A673 (cell line): ENCODE measurements around the gene USP36. TPM values are rescaled to one million over a fixed set of nuclear protein-coding genes. Genes with fewer than 3 reads are reported as not detected.

Source experiments
- BruUV-seq: library from RNA; stranded (reverse); fragments of 400-500 nt; replicated peaks from 2 replicates; lab custom pipeline; 2021; lab: Mats Ljungman, UMichigan
- CTCF ChIA-PET: fragments of 300-600 bp; sonication (Branson Sonifier 250); formaldehyde crosslinking; loops from one replicate; lab custom pipeline; 2022; ENCODE audit warnings: antibody characterized with exemption; lab: Charles Lee
- POLR2A ChIA-PET: fragments of 300-600 bp; sonication (Branson Sonifier 250); formaldehyde crosslinking; loops from one replicate; lab custom pipeline; 2022; ENCODE audit warnings: antibody characterized with exemption; ENCODE audit not compliant: low non-redundant PET; lab: Charles Lee
- DNase-seq: peaks from one replicate; pipeline ENCODE4 v3.0.0-alpha.2; 2015; ENCODE audit warnings: low spot score
- H3K27ac ChIP-seq: fragments of 200-600 bp; sonication (generic); 2 replicates; pipeline ENCODE4 v1.5.1; 2016; ENCODE audit warnings: mixed run types, low read depth, mild to moderate bottlenecking, mixed read lengths, antibody characterized with exemption, low read length; ENCODE audit not compliant: poor library complexity, severe bottlenecking
- H3K27me3 ChIP-seq: fragments of 200-600 bp; sonication (generic); replicated peaks from 2 replicates; pipeline ENCODE4 v1.6.1; 2017; ENCODE audit warnings: mixed run types, low read depth, mild to moderate bottlenecking, mixed read lengths, antibody characterized with exemption, low read length; ENCODE audit not compliant: insufficient read depth, poor library complexity
- H3K36me3 ChIP-seq: fragments of 200-600 bp; sonication (generic); 2 replicates; pipeline ENCODE4 v1.6.1; 2016; ENCODE audit warnings: mixed run types, mild to moderate bottlenecking, mixed read lengths, antibody characterized with exemption, low read length; ENCODE audit not compliant: insufficient read depth, poor library complexity, severe bottlenecking
- H3K4me1 ChIP-seq: fragments of 200-600 bp; sonication (generic); 2 replicates; pipeline ENCODE4 v1.6.1; 2017; ENCODE audit warnings: mixed run types, mild to moderate bottlenecking, mixed read lengths, antibody characterized with exemption, low read length; ENCODE audit not compliant: insufficient read depth, poor library complexity, severe bottlenecking
- H3K4me3 ChIP-seq: fragments of 200-600 bp; sonication (generic); 2 replicates; pipeline ENCODE4 v1.5.1; 2016; ENCODE audit warnings: low read depth, mixed run types, mild to moderate bottlenecking, mixed read lengths, low read length; ENCODE audit not compliant: poor library complexity, severe bottlenecking
- H3K9me3 ChIP-seq: fragments of 200-600 bp; sonication (generic); 2 replicates; pipeline ENCODE4 v1.6.1; 2016; ENCODE audit warnings: mixed run types, low read depth, mild to moderate bottlenecking, mixed read lengths, antibody characterized with exemption, low read length; ENCODE audit not compliant: poor library complexity, severe bottlenecking
- CTCF ChIP-seq: fragments of 300-800, 200-600 bp; sonication (generic); conservative IDR thresholded peaks from 2 replicates; pipeline ENCODE4 v1.5.1; 2017; ENCODE audit warnings: low read depth, mild to moderate bottlenecking, antibody characterized with exemption, low read length, moderate library complexity, mixed read lengths
- EZH2 ChIP-seq: fragments of 200-600 bp; sonication (generic); IDR thresholded peaks from 2 replicates; pipeline ENCODE4 v1.6.1; 2017; ENCODE audit warnings: borderline replicate concordance, low read depth, mild to moderate bottlenecking, mixed read lengths, antibody characterized with exemption, low read length; ENCODE audit not compliant: poor library complexity, severe bottlenecking
- intact Hi-C: fragments of 100-400 bp; cut with micrococcal nuclease; formaldehyde crosslinking; loops from one replicate; pipeline ENCODE4 v1.10.0; 2022; ENCODE audit not compliant: unreplicated experiment
- total RNA-seq: library from RNA; stranded (reverse); gene quantifications from 2 replicates; pipeline ENCODE4 v1.2.3, GENCODE V29; 2021

The USP36 gene
- total RNA-seq, 1 experiment from 2014 or later: 74.9 TPM

DNA sequence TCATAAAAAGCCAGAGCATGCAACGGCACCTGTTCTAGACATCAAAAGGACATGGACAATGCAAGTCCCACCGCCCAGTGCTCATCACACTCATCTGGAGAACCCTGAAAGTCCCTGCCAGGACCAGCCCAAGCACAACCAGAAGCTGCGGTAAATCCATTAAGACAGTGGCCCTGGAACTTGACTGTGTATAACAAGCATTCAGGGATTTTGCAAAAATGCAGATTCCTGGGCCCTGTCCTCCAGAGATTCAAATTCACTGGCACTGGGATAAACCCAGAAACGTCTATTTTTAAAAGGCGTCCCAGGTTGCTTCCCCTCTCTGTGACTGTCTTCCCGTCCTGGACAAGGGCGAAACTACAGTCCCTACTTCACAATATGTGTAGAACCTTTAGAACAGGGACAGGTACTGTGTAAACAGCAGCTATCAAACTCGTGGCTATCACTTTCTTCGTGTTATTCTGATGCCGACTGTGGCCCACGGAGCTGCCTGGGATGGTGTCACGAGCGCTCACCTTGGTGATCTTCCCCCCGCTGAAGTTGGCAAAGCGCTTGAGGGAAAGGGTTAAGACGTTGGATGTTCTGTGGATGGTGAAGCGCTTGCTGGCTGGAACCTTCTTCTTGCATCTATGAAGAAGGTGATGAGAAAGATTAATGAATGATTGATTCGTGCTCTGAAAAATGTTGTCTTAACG lies 22.3 kb downstream of the USP36 start:
- TSS peak; percentile 22 for BruUV-seq
- DNase-seq: no peak
- Histone ChIP-seq H3K4me3 (no peak overlapping the region), H3K27ac (peak overlapping the region; percentile 69), H3K36me3 (peaks cover 67% of the 10 kb centered on the region), H3K9me3 (no peaks in the 10 kb centered on the region), H3K4me1 (peaks cover 19% of the 10 kb centered on the region), H3K27me3 (no peaks in the 10 kb centered on the region)
- intact Hi-C loops: no loop called here
- ChIA-PET POLR2A (no interaction called here), CTCF (interaction anchor here (0.9 kb wide), 1 partner anchor 321 kb away, joined by 3 read pairs; no protein-coding TSS in a partner anchor)
- TF ChIP-seq EZH2: no peak

GRCh38 chr17:78817123-78817522 lies 23.5 kb downstream of the USP36 start:
- intact Hi-C loops: no loop called here
- no peak overlapping the region for H3K4me3 ChIP-seq
- BruUV-seq: no TSS peak
- ChIA-PET POLR2A (no interaction called here), CTCF (no interaction called here)
- no peak for TF ChIP-seq CTCF
- no peak for TF ChIP-seq EZH2
- H3K27me3 ChIP-seq: no peaks in the 10 kb centered on the region
- no peaks in the 10 kb centered on the region for H3K9me3 ChIP-seq
- no peak overlapping the region for H3K27ac ChIP-seq
- no peak for DNase-seq
- H3K4me1 ChIP-seq: peaks cover 19% of the 10 kb centered on the region
- peaks cover 72% of the 10 kb centered on the region for H3K36me3 ChIP-seq

- no peak overlapping the region for H3K27ac ChIP-seq
- H3K9me3 ChIP-seq: no peaks in the 10 kb centered on the region
- DNase-seq: no peak
- peaks cover 78% of the 10 kb centered on the region for H3K36me3 ChIP-seq
- POLR2A ChIA-PET: no interaction called here
- peaks cover 19% of the 10 kb centered on the region for H3K4me1 ChIP-seq
- H3K27me3 ChIP-seq: no peaks in the 10 kb centered on the region
- BruUV-seq: no TSS peak
- intact Hi-C loops: no loop called here
- CTCF ChIA-PET: interaction anchor here (0.7 kb wide), 1 partner anchor 394 kb away, joined by 4 read pairs; no protein-coding TSS in a partner anchor
- H3K4me3 ChIP-seq: no peak overlapping the region
- TF ChIP-seq CTCF (no peak), EZH2 (no peak)
Measured at GRCh38 chr17:78815696-78816095, 24.9 kb downstream of the USP36 start.
